ENCODE results near the gene GLP2R. TPM values are rescaled to one million over a fixed set of nuclear protein-coding genes. Genes with fewer than 3 reads are reported as not detected.

GLP2R gene
- total RNA-seq, 2 experiments from 2014 or later: not detected

DNA sequence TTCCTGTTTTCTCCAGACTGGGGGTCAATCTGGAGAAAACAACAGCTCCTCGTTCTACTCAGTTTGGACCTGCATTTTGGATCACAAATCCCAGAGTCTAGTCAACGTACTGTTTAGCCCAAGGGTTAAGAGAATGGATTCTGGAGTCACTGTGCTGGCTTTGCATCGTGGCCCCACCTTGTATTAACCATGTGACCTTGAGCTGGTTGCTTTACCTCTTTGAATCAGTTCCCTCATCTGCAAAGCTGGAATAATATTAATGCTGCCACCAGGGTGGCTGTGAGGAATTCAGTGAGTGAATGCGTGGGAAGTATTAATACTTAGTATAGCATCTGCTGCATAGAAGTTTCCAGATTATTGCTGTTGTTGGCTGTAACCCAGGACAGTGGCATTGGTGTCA, 23.0 kb upstream of the GLP2R start:
- Mint-ChIP-seq H3K9me3 (no peaks in the 10 kb centered on the region), H3K4me3 (no peak overlapping the region), H3K36me3 (ENCODE audit: low read depth) (no peaks in the 10 kb centered on the region), H3K4me1 (ENCODE audit: low read depth) (no peaks in the 10 kb centered on the region), H3K27me3 (peaks cover 19% of the 10 kb centered on the region), H3K27ac (no peak overlapping the region)
- ChIA-PET POLR2A (no interaction called here), CTCF (no interaction called here)
- intact Hi-C loops (cut with micrococcal nuclease): no loop called here
- DNase-seq: no peak
- TF ChIP-seq, protein P1, sequence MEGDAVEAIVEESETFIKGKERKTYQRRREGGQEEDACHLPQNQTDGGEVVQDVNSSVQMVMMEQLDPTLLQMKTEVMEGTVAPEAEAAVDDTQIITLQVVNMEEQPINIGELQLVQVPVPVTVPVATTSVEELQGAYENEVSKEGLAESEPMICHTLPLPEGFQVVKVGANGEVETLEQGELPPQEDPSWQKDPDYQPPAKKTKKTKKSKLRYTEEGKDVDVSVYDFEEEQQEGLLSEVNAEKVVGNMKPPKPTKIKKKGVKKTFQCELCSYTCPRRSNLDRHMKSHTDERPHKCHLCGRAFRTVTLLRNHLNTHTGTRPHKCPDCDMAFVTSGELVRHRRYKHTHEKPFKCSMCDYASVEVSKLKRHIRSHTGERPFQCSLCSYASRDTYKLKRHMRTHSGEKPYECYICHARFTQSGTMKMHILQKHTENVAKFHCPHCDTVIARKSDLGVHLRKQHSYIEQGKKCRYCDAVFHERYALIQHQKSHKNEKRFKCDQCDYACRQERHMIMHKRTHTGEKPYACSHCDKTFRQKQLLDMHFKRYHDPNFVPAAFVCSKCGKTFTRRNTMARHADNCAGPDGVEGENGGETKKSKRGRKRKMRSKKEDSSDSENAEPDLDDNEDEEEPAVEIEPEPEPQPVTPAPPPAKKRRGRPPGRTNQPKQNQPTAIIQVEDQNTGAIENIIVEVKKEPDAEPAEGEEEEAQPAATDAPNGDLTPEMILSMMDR (IDR thresholded peaks at IDR 0.05): no peak
- no peak for ATAC-seq

DNA sequence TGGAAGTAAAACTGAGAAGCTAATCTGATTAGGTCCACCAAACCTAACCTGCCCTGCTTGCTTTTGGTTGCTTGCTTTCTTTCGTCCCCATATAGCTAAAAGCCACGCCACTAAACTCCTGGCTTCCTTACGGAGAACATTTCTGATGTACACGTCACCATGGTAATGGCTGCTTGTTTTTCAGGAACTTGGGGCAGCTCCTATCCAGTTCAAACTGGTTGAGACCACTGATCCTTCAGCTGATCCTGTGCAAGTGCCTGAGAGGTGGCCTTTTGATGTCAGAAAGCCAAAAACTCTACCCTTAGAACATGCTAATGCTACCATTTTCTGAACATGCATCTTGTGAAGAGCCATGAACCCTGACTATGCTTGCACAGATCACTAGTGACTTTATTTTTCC, 20.0 kb upstream of the GLP2R start:
- Mint-ChIP-seq H3K27me3 (peaks cover 11% of the 10 kb centered on the region), H3K27ac (no peak overlapping the region), H3K4me3 (no peak overlapping the region), H3K9me3 (no peaks in the 10 kb centered on the region), H3K36me3 (ENCODE audit: low read depth) (no peaks in the 10 kb centered on the region), H3K4me1 (ENCODE audit: low read depth) (no peaks in the 10 kb centered on the region)
- no peak for DNase-seq
- CTCF ChIA-PET: no interaction called here
- intact Hi-C loops (cut with micrococcal nuclease): no loop called here
- TF ChIP-seq, protein P1 (IDR thresholded peaks at IDR 0.05): no peak
- ATAC-seq: no peak
- POLR2A ChIA-PET: no interaction called here

DNA sequence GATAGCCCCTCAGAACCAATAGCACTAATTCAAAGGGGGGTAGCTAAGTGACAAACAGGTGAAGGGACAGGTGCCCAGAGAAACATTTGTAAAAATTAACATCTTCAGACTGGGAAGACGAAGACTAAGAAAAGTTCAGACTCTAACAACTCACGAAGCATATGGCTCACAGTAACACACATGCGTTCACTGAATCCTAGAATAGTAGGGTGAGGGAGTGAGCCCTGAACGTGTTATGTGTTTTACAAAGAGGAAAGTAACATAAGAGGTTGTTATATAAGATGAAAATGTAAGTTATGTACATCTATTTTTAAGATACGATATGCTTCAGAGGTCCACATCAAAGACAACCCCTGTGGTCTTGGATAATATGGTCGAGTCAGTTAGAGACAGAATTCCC, 19.0 kb upstream of the GLP2R start:
- no peak for DNase-seq
- no peak overlapping the region for H3K4me3 Mint-ChIP-seq
- intact Hi-C loops (cut with micrococcal nuclease): no loop called here
- no peaks in the 10 kb centered on the region for H3K36me3 Mint-ChIP-seq (ENCODE audit: low read depth)
- no peak for ATAC-seq
- no peaks in the 10 kb centered on the region for H3K9me3 Mint-ChIP-seq
- H3K27ac Mint-ChIP-seq: no peak overlapping the region
- TF ChIP-seq, protein P1 (IDR thresholded peaks at IDR 0.05): no peak
- H3K27me3 Mint-ChIP-seq: peaks cover 11% of the 10 kb centered on the region
- H3K4me1 Mint-ChIP-seq (ENCODE audit: low read depth): no peaks in the 10 kb centered on the region
- POLR2A ChIA-PET: no interaction called here
- CTCF ChIA-PET: no interaction called here

DNA sequence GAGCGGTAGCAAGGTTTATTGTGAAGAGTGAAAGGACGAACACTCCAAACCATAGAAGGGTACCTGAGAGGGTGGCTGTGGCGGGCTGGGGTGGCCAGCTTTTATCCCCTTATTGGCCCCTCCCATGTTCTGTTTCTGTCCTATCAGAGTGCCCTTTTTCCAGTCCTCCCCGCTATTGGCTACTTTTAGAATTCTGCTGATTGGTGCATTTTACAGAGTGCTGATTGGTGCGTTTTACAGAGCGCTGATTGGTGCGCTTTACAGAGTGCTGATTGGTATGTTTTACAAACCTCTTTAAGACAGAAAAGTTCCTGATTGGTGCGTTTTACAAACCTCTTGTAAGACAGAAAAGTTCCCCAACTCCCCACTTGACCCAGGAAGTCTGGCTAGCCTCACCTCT, 16.3 kb upstream of the GLP2R start:
- intact Hi-C loops (cut with micrococcal nuclease): no loop called here
- Mint-ChIP-seq H3K27ac (no peak overlapping the region), H3K9me3 (no peaks in the 10 kb centered on the region), H3K4me1 (ENCODE audit: low read depth) (no peaks in the 10 kb centered on the region), H3K4me3 (no peak overlapping the region), H3K27me3 (peaks cover 5% of the 10 kb centered on the region), H3K36me3 (ENCODE audit: low read depth) (no peaks in the 10 kb centered on the region)
- ChIA-PET POLR2A (no interaction called here), CTCF (no interaction called here)
- TF ChIP-seq, protein P1 (IDR thresholded peaks at IDR 0.05): no peak
- ATAC-seq (no peak), DNase-seq (no peak)

DNA sequence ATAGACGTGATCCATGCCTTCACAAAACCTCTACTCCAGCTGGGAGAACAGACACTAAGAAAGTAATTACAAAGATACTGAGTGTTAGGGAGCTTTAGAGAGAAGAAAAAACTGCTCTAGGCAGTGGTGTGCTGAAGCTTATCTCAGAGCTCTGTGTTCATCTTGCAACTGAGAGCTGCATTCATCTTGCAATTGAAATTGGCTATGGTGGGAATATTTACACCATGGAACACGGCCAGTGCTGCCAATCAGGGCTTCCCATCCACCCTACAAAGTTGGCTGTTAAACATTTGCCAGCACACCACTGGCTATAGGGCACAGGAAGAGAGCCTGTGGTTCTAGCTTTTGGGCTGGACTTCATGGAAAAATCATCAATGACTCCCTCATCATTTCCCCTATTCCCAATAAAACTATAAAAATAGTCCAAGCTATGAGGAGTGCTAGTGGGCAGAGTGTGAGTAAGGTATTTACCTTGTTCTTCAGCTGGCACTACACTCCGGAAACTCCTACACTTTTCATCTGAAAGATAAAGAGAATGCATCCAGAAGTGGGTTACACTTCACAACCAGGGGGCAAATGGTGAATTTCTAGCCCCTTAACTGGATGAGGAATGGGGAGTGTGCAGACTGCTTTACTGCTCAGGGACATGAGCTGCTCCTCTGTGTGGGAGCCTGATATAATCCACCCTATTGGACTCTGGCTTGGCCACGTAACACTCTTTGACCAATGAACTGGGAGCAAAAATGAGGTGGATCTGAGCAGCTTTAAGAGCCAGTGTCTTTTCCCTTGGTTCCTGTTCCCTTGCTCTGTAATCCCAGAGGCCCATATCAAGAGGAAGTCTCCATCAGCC, 15.4 kb upstream of the GLP2R start:
- ChIA-PET POLR2A (no interaction called here), CTCF (no interaction called here)
- H3K4me1 Mint-ChIP-seq (ENCODE audit: low read depth): no peaks in the 10 kb centered on the region
- H3K27ac Mint-ChIP-seq: no peak overlapping the region
- no peak overlapping the region for H3K4me3 Mint-ChIP-seq
- H3K36me3 Mint-ChIP-seq (ENCODE audit: low read depth): no peaks in the 10 kb centered on the region
- intact Hi-C loops (cut with micrococcal nuclease): no loop called here
- TF ChIP-seq, protein P1 (IDR thresholded peaks at IDR 0.05): no peak
- DNase-seq (no peak), ATAC-seq (no peak)
- no peaks in the 10 kb centered on the region for H3K9me3 Mint-ChIP-seq
- peaks cover 2% of the 10 kb centered on the region for H3K27me3 Mint-ChIP-seq

Measured in activated CD8-positive, alpha-beta T cell treated with anti-CD3 and anti-CD28 coated beads for 36 hours (primary cell).